H9 (cell line): ENCODE measurements around the gene MRPL55. TPM values are rescaled to one million over a fixed set of nuclear protein-coding genes. Genes with fewer than 3 reads are reported as not detected.

Experiments
- DNase-seq: peaks from one replicate; pipeline ENCODE4 v3.0.0-alpha.2; 2017
- H2AFZ ChIP-seq: one replicate; pipeline ENCODE4 v1.6.1; 2013; ENCODE audit warnings: mild to moderate bottlenecking, low read length, control low read depth, moderate library complexity
- H2AK5ac ChIP-seq: 2 replicates; pipeline ENCODE4 v1.6.1; 2013; ENCODE audit warnings: low read length, control low read depth, mixed read lengths; ENCODE audit not compliant: insufficient read length
- H2BK120ac ChIP-seq: one replicate; pipeline ENCODE4 v1.6.1; 2013; ENCODE audit warnings: low read depth, mild to moderate bottlenecking, low read length, control low read depth, inconsistent platforms; ENCODE audit not compliant: poor library complexity, severe bottlenecking
- H2BK12ac ChIP-seq: 2 replicates; pipeline ENCODE4 v1.6.1; 2013; ENCODE audit warnings: low read length, control low read depth, mixed read lengths, low read depth; ENCODE audit not compliant: insufficient read length
- H2BK15ac ChIP-seq: 2 replicates; pipeline ENCODE4 v1.6.1; 2013; ENCODE audit warnings: low read depth, low read length, control low read depth
- H2BK20ac ChIP-seq: one replicate; pipeline ENCODE4 v1.6.1; 2013; ENCODE audit warnings: low read depth, mild to moderate bottlenecking, low read length, control low read depth, inconsistent platforms; ENCODE audit not compliant: poor library complexity, severe bottlenecking
- H2BK5ac ChIP-seq: 2 replicates; pipeline ENCODE4 v1.6.1; 2013; ENCODE audit warnings: low read length, control low read depth, mixed read lengths; ENCODE audit not compliant: insufficient read length
- H3K14ac ChIP-seq: 2 replicates; pipeline ENCODE4 v1.6.1; 2013; ENCODE audit warnings: low read length, control low read depth; ENCODE audit not compliant: insufficient read depth
- H3K18ac ChIP-seq: 2 replicates; pipeline ENCODE4 v1.6.1; 2013; ENCODE audit warnings: low read depth, mild to moderate bottlenecking, mixed read lengths, low read length, control low read depth; ENCODE audit not compliant: insufficient read length
- H3K23ac ChIP-seq: 2 replicates; pipeline ENCODE4 v1.6.1; 2013; ENCODE audit warnings: low read length, control low read depth, mixed read lengths, low read depth; ENCODE audit not compliant: insufficient read length
- H3K23me2 ChIP-seq: 2 replicates; pipeline ENCODE4 v1.6.1; 2013; ENCODE audit warnings: low read depth, mild to moderate bottlenecking, mixed read lengths, low read length, control low read depth; ENCODE audit not compliant: insufficient read length, poor library complexity, severe bottlenecking
- H3K27ac ChIP-seq: 2 replicates; pipeline ENCODE4 v1.5.1; 2013; ENCODE audit warnings: low read length, control low read depth, mixed read lengths, low read depth; ENCODE audit not compliant: insufficient read length
- H3K27me3 ChIP-seq: 2 replicates; pipeline ENCODE4 v1.6.1; 2013; ENCODE audit warnings: low read length, control low read depth, inconsistent platforms; ENCODE audit not compliant: insufficient read depth
- H3K4ac ChIP-seq: 2 replicates; pipeline ENCODE4 v1.6.1; 2013; ENCODE audit warnings: low read depth, mild to moderate bottlenecking, control low read depth, inconsistent platforms, low read length, moderate library complexity
- H3K4me1 ChIP-seq: 2 replicates; pipeline ENCODE4 v1.6.1; 2013; ENCODE audit warnings: low read length, control low read depth, inconsistent platforms; ENCODE audit not compliant: insufficient read depth
- H3K4me2 ChIP-seq: 2 replicates; pipeline ENCODE4 v1.6.1; 2013; ENCODE audit warnings: low read length, control low read depth, mixed read lengths; ENCODE audit not compliant: insufficient read length, insufficient read depth
- H3K56ac ChIP-seq: 2 replicates; pipeline ENCODE4 v1.6.1; 2013; ENCODE audit warnings: low read depth, mild to moderate bottlenecking, mixed read lengths, low read length, control low read depth; ENCODE audit not compliant: insufficient read length
- H3K79me1 ChIP-seq: 2 replicates; pipeline ENCODE4 v1.6.1; 2013; ENCODE audit warnings: low read depth, mild to moderate bottlenecking, moderate library complexity, low read length, control low read depth, inconsistent platforms; ENCODE audit not compliant: insufficient read depth, poor library complexity, severe bottlenecking
- H3K79me2 ChIP-seq: 2 replicates; pipeline ENCODE4 v1.6.1; 2013; ENCODE audit warnings: low read length, control low read depth, inconsistent platforms; ENCODE audit not compliant: insufficient read depth
- H3K9ac ChIP-seq: 2 replicates; pipeline ENCODE4 v1.6.1; 2013; ENCODE audit warnings: low read length, control low read depth, mixed read lengths; ENCODE audit not compliant: insufficient read length; ENCODE audit errors: extremely low read depth
- H3K9me3 ChIP-seq: one replicate; pipeline ENCODE4 v1.6.1; 2013; ENCODE audit warnings: low read depth, low read length, inconsistent platforms; ENCODE audit not compliant: control insufficient read depth
- H3T11ph ChIP-seq: one replicate; pipeline ENCODE4 v1.6.1; 2013; ENCODE audit warnings: mild to moderate bottlenecking, low read length, control low read depth, inconsistent platforms
- H4K20me1 ChIP-seq: one replicate; pipeline ENCODE4 v1.6.1; 2013; ENCODE audit not compliant: control insufficient read depth, insufficient read length, insufficient read depth
- H4K5ac ChIP-seq: 2 replicates; pipeline ENCODE4 v1.6.1; 2013; ENCODE audit warnings: low read depth, mild to moderate bottlenecking, mixed read lengths, low read length, control low read depth; ENCODE audit not compliant: insufficient read length
- H4K8ac ChIP-seq: replicated peaks from 2 replicates; pipeline ENCODE4 v1.6.1; 2013; ENCODE audit warnings: low read length, control low read depth, mixed read lengths, low read depth; ENCODE audit not compliant: insufficient read length
- H4K91ac ChIP-seq: 2 replicates; pipeline ENCODE4 v1.6.1; 2013; ENCODE audit warnings: low read depth, mild to moderate bottlenecking, moderate library complexity, mixed read lengths, low read length, control low read depth; ENCODE audit not compliant: insufficient read length
- H3K27ac Mint-ChIP-seq, 3 experiments: 2 replicates in 2 of 3; 3 replicates in 1 of 3; pipeline ENCODE4 v1.8.0; 2020 to 2021; ENCODE audit warnings: mixed read lengths in 3 of 3, mild to moderate bottlenecking in 1 of 3, moderate library complexity in 1 of 3
- H3K27me3 Mint-ChIP-seq: 2 replicates; pipeline ENCODE4 v1.8.0; 2021; ENCODE audit warnings: low read depth, mild to moderate bottlenecking, moderate library complexity, mixed read lengths
- H3K36me3 Mint-ChIP-seq, 3 experiments: 2 replicates in 2 of 3; 3 replicates in 1 of 3; pipeline ENCODE4 v1.8.0; 2020 to 2021; ENCODE audit warnings: low read depth in 3 of 3, mixed read lengths in 3 of 3; ENCODE audit not compliant: insufficient read depth in 1 of 3
- H3K4me1 Mint-ChIP-seq, 2 experiments: 2 replicates each; pipeline ENCODE4 v1.8.0; 2020; ENCODE audit warnings: mixed read lengths in 2 of 2
- H3K4me3 Mint-ChIP-seq, 2 experiments: 2 replicates in 1 of 2; 3 replicates in 1 of 2; pipeline ENCODE4 v1.8.0; 2020 to 2021; ENCODE audit warnings: mild to moderate bottlenecking in 2 of 2, mixed read lengths in 2 of 2, moderate library complexity in 1 of 2
- H3K9me3 Mint-ChIP-seq, 2 experiments: 2 replicates in 1 of 2; 3 replicates in 1 of 2; pipeline ENCODE4 v1.8.0; 2020; ENCODE audit warnings: mild to moderate bottlenecking in 2 of 2, mixed read lengths in 2 of 2, moderate library complexity in 1 of 2
- WGBS: extraction: QIAGEN DNeasy Blood & Tissue Kit; methylation state at CpG from one replicate; pipeline ENCODE4 v1.1.7; 2013; ENCODE audit warnings: missing lambda C conversion rate, low lambda C conversion rate, mixed read lengths; ENCODE audit not compliant: insufficient read length; ENCODE audit errors: extremely low coverage; 5-methylcytosine and 5-hydroxymethylcytosine counted together
- total RNA-seq: library from RNA; stranded (reverse); gene quantifications from 2 replicates; pipeline ENCODE4 v1.2.1, GENCODE V29; 2021
- TF ChIP-seq, protein P1 (sequence below): fragments of 200-600 bp; sonication (generic); conservative IDR thresholded peaks from 3 replicates; pipeline ENCODE4 v1.8.0; 2021; ENCODE audit warnings: antibody characterized with exemption, mild to moderate bottlenecking

MRPL55 gene
- total RNA-seq, 1 experiment from 2014 or later: 62.3 TPM

DNA sequence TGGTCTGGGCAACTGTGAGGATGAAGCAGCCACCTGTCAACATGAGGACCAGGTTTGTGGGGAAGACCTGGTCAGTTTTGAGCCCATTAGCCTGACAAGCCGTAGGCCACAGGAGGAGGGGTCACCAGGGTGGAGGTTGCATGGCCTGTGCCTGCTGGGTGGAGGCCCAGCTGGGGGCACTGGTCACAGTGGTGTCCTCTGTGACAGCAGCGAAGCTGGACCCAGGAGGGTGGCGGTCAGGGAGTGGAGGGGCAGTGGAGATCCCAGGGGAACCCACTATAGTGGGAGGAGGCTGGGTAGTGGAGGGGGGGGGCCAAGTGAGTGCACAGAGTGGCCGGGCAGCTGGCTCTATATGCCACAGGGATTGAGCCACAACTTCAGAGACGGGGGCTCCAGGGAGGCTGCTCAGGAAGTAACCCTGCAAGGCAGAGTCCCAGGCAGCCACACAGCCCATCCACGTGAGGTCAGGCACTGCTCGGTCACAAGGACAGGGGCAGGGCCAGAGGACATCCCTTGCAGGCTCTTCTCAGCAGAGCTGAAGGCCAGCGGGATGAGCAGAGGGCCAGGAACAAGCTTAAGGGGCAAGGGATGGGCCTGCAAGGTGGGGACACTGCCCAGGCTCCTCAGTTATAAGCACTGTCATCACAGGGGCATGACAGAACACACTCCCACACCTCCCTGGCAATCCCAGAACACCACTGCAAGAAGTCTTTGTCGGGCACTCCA lies 3.7 kb downstream of the MRPL55 start:
- no peak overlapping the region for H2BK12ac ChIP-seq
- H3K9ac ChIP-seq: no peak overlapping the region
- H3K4me1 ChIP-seq: no peaks in the 10 kb centered on the region
- Mint-ChIP-seq H3K4me1 (peaks cover 25 to 26% of the 10 kb centered on the region in 2 experiments), H3K4me3 (no peak overlapping the region), H3K27me3 (peaks cover 10% of the 10 kb centered on the region), H3K9me3 (no peaks in the 10 kb centered on the region), H3K36me3 (peaks cover 18 to 31% (median 27%) of the 10 kb centered on the region in 3 experiments; a peak in 6 of 7 replicates), H3K27ac (no peak overlapping the region)
- no CpG with 5 or more reads among the region's 9 CpGs for WGBS
- no peaks in the 10 kb centered on the region for H3K27me3 ChIP-seq
- no peak overlapping the region for H2BK15ac ChIP-seq
- no peak overlapping the region for H2AFZ ChIP-seq
- no peaks in the 10 kb centered on the region for H4K20me1 ChIP-seq
- H4K8ac ChIP-seq: no peak overlapping the region
- no peaks in the 10 kb centered on the region for H3K79me2 ChIP-seq
- no peaks in the 10 kb centered on the region for H3K9me3 ChIP-seq
- no peak overlapping the region for H3K14ac ChIP-seq
- no peak overlapping the region for H2BK5ac ChIP-seq
- H4K5ac ChIP-seq: no peak overlapping the region
- no peak overlapping the region for H3K4ac ChIP-seq
- H3K18ac ChIP-seq: no peak overlapping the region
- no peak overlapping the region for H3T11ph ChIP-seq
- no peak overlapping the region for H3K27ac ChIP-seq
- DNase-seq: no peak
- peaks cover 14% of the 10 kb centered on the region for H3K23me2 ChIP-seq
- H2BK20ac ChIP-seq: no peak overlapping the region
- H2AK5ac ChIP-seq: no peak overlapping the region
- H3K4me2 ChIP-seq: no peak overlapping the region
- TF ChIP-seq, protein P1, sequence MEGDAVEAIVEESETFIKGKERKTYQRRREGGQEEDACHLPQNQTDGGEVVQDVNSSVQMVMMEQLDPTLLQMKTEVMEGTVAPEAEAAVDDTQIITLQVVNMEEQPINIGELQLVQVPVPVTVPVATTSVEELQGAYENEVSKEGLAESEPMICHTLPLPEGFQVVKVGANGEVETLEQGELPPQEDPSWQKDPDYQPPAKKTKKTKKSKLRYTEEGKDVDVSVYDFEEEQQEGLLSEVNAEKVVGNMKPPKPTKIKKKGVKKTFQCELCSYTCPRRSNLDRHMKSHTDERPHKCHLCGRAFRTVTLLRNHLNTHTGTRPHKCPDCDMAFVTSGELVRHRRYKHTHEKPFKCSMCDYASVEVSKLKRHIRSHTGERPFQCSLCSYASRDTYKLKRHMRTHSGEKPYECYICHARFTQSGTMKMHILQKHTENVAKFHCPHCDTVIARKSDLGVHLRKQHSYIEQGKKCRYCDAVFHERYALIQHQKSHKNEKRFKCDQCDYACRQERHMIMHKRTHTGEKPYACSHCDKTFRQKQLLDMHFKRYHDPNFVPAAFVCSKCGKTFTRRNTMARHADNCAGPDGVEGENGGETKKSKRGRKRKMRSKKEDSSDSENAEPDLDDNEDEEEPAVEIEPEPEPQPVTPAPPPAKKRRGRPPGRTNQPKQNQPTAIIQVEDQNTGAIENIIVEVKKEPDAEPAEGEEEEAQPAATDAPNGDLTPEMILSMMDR: no peak
- H2BK120ac ChIP-seq: no peak overlapping the region
- no peak overlapping the region for H4K91ac ChIP-seq
- H3K79me1 ChIP-seq: peaks cover 3% of the 10 kb centered on the region
- no peak overlapping the region for H3K23ac ChIP-seq
- no peak overlapping the region for H3K56ac ChIP-seq
